ENCODE data around the gene CDK5.
A peak's percentile ranks its signal among the peaks of the same experiment; 100 is the strongest.
"Not testable (repeated sequence)": the region's sequence is repeated elsewhere in the genome, so short reads cannot be mapped to it uniquely, and the experiment has no call there.

The CDK5 gene

GRCh38 chr7:151031011-151031410, 26.7 kb downstream of the CDK5 start:
- no peak for DNase-seq

- DNase-seq: no peak
Observed at GRCh38 chr7:151028948-151029501, 28.7 kb downstream of the CDK5 start.

GRCh38 chr7:151028131-151028947, 29.4 kb downstream of the CDK5 start, which contains the start of gene ABCB8:
Gene ABCB8 (plus strand): TSS chr7:151028450. CDS start chr7:151028516, 66 bp downstream.
- peak; percentile 97 for DNase-seq

GRCh38 chr7:151027728-151028130, 30.0 kb downstream of the CDK5 start:
- DNase-seq: not testable (repeated sequence)

GRCh38 chr7:151026771-151027727, 30.6 kb downstream of the CDK5 start:
- not testable (repeated sequence) for DNase-seq

- DNase-seq: no peak
Observed at GRCh38 chr7:151025924-151026671, 31.6 kb downstream of the CDK5 start.

- no peak for DNase-seq
Observed at GRCh38 chr7:151024435-151025056, 33.2 kb downstream of the CDK5 start, which contains the start of gene ATG9B. Gene ATG9B (minus strand): TSS chr7:151024494. CDS start chr7:151024423, 71 bp downstream.

GRCh38 chr7:151023232-151023631, 34.5 kb downstream of the CDK5 start:
- no peak for DNase-seq

GRCh38 chr7:151020231-151020630, 37.5 kb downstream of the CDK5 start:
- DNase-seq: no peak

- DNase-seq: no peak
Observed at GRCh38 chr7:151019130-151019447, 38.6 kb downstream of the CDK5 start.

GRCh38 chr7:151018421-151019129, 39.1 kb downstream of the CDK5 start:
- DNase-seq: no peak

GRCh38 chr7:151017953-151018420, 39.7 kb downstream of the CDK5 start:
- DNase-seq: no peak

- DNase-seq: no peak
Observed at GRCh38 chr7:151017370-151017952, 40.2 kb downstream of the CDK5 start.

- no peak for DNase-seq
Observed at GRCh38 chr7:151016942-151017341, 40.8 kb downstream of the CDK5 start.

GRCh38 chr7:151016505-151016904, 41.2 kb downstream of the CDK5 start:
- DNase-seq: no peak

- no peak for DNase-seq
Observed at GRCh38 chr7:151015967-151016366, 41.7 kb downstream of the CDK5 start.

GRCh38 chr7:151014950-151015349, 42.7 kb downstream of the CDK5 start:
- no peak for DNase-seq

- DNase-seq: peak; percentile 27
Observed at GRCh38 chr7:151013733-151014497, 43.8 kb downstream of the CDK5 start.

GRCh38 chr7:151013356-151013732, 44.4 kb downstream of the CDK5 start:
- DNase-seq: no peak

- peak; percentile 34 for DNase-seq
Observed at GRCh38 chr7:151012911-151013347, 44.8 kb downstream of the CDK5 start.

Data from NCI-H1105 treated with DMSO at 0.1 percent for 48 hours (cell line).